Renal pelvis (tissue), 4 donors: Measurements from ENCODE around the gene TRAPPC6A. TPM values are rescaled to one million over a fixed set of nuclear protein-coding genes. Genes with fewer than 3 reads are reported as not detected.
A peak's percentile ranks its signal among the peaks of the same experiment; 100 is the strongest.

ENCODE experiments used
- DNase-seq: peaks from one replicate; pipeline ENCODE4 v3.0.0-alpha.2; 2013
- polyA plus RNA-seq, 3 donors: library from polyadenylated mRNA; unstranded; fragments of 120-200 nt; gene quantifications; one replicate each; pipeline ENCODE4 v1.2.1, GENCODE V29; 2013; ENCODE audit not compliant: insufficient read length in 3 of 3

TRAPPC6A gene
- polyA plus RNA-seq, 3 donors, result 42.6 to 52.3 (median 48.0) TPM

DNA sequence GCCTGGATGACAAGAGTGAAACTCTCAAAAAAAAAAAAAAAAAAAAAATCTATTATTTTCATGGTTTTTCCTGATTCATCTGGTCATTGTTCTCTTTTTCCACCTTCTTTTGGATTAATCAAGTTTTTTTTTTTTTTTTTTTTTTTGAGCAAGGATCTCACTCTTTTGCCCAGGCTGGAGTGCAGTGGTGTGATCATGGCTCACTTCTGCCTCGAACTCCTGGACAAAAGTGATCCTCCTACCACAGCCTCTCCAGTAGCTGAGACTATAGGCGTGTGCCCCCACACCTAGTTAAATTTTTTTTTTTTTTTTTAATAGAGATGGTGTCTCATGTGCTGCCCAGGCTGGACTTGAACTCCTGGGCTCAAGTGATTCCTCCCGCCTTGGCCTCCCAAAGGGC lies 28.3 kb upstream of the TRAPPC6A start:
- DNase-seq, result no peak

- DNase-seq, result no peak
Measured at GRCh38 chr19:45205810-45206209, 27.8 kb upstream of the TRAPPC6A start.

DNA sequence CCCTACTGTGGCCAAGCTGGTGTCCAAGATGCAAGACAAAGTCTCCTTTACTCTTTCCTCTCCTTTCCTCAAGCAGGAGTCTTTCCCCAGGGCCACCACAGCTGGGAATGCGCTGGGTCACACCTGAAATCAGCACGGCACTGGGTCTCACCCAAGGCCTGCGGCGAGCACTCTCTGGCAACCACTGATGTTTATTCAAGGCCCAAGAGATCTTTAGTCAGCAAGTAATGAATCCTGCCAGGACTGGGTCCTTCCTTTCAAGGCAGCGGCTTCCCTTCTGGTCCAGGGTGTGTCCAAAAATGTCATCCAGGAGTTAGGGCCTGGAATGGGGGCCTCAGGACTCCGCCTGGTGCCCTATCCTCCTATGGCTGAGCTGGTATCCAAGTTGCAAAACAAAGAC lies 24.6 kb upstream of the TRAPPC6A start:
- DNase-seq, result no peak

GRCh38 chr19:45200568-45200967 lies 22.5 kb upstream of the TRAPPC6A start:
- DNase-seq, result peak; percentile 34

DNA sequence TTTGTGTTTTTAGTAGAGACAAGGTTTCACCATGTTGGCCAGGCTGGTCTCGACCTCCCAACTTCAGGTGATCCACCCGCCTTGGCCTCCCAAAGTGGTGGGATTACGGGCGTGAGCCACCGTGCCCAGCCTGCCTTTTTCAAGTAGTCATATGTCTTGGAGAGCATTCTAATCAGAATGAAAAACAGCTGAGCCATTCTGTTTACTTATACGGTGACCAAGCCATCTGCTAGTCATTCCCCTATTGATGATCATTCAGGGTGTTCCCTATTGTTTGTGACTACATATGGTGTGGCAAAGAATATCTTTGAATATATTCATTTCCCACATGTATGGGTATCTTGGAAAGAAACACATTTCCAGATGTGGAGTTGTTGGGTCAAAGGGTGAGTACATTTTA lies 17.7 kb upstream of the TRAPPC6A start:
- DNase-seq, result no peak

GRCh38 chr19:45191375-45191774 lies 13.3 kb upstream of the TRAPPC6A start:
- no peak for DNase-seq

GRCh38 chr19:45189971-45190370 lies 11.9 kb upstream of the TRAPPC6A start:
- no peak for DNase-seq

- peak; percentile 42 for DNase-seq
Measured at GRCh38 chr19:45187421-45188100, 9.5 kb upstream of the TRAPPC6A start.

DNA sequence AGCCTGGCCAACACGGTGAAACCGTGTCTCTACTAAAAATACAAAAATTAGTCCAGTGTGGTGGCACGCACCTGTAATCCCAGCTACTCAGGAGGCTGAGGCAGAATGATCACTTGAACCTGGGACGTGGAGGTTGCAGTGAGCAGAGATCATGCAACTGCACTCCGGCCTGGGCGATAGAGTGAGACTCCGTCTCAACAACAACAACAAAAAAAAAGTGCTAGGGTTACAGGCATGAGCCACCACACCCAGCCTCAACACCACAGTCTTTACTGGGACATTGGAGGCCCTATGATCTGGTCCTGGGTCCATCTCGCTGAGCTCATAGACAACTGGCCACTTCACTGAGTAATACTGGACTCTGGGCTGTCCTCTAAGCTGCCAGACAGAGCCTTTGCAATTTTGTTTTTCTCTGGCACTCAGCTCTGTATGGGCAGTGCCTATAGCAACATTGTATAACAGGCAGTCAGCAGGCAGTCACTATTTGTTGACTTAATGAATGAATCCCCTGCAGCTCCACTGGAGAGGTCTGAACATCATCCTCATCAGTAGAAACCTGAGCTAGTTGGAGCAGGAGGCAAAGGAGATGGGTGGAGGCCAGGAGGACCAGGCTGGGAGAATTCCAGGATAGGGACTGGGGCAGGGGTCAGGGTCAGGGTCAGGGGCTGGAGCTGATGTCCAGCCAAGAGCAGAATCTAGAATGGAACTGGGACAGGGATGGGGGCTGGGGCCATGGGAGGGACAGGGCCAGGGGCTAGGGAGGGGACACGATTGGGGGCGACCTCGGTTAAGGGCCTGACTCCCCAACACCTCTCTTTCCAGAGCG lies 8.7 kb upstream of the TRAPPC6A start:
- DNase-seq, result no peak

DNA sequence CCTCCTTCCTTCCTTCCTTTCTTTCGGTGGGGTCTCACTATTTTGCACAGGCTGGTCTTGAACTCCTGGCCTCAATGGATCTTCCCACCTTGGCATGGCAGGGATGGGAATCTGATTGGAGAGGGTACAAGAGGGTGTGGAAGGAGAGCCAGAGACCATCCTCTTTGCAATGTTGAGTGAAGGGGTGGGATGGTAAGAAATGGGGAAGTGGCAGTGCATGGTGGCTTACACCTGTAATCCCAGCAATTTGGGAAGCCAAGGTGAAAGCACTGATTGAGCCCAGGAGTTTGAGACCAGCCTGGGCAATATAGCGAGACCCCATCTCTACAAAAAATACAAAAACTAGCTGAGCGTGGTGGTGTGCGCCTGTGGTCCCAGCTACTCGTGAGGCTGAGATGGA lies 6.1 kb upstream of the TRAPPC6A start:
- no peak for DNase-seq

DNA sequence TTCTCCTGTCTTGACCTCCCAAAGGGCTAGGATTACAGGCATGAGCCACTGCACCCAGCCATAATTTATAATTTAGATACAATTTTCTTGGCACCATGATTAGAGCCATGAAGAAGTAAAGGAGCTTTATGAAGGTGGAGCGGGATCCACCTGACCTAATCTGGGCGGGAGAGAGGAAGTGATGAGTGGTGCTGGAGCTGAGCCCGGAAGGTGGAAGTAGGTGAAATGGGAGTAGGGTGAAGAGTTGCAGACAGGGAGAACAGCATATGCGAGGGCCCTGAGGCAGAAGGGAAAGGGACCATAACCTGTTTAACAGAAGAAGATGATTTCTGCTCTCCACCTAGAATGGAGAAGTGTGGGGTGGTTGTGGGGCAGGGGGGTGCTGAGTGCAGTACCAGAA lies 4.7 kb upstream of the TRAPPC6A start:
- DNase-seq, result no peak

DNA sequence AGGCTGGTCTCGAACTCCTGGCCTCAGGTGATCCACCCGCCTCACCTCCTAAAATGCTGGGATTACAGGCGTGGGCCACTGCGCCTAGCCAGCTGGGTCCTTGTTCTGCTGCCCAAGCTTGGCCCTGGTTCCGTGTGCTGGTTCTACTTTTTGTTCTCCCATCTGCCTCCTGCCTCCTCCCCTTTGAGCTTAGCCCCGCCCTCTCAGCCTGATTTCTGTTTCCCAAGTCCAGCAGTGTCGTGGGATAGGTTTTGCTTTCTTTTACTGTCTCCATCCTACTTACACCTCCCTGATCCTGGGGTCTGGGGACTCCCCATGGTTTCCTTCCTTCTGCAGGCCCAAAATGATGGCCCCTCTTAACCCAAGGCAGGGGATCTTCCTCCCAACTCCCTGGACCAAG lies 2.9 kb upstream of the TRAPPC6A start:
- DNase-seq, result no peak

GRCh38 chr19:45179892-45180370 lies 1.9 kb upstream of the TRAPPC6A start:
- DNase-seq, result no peak

DNA sequence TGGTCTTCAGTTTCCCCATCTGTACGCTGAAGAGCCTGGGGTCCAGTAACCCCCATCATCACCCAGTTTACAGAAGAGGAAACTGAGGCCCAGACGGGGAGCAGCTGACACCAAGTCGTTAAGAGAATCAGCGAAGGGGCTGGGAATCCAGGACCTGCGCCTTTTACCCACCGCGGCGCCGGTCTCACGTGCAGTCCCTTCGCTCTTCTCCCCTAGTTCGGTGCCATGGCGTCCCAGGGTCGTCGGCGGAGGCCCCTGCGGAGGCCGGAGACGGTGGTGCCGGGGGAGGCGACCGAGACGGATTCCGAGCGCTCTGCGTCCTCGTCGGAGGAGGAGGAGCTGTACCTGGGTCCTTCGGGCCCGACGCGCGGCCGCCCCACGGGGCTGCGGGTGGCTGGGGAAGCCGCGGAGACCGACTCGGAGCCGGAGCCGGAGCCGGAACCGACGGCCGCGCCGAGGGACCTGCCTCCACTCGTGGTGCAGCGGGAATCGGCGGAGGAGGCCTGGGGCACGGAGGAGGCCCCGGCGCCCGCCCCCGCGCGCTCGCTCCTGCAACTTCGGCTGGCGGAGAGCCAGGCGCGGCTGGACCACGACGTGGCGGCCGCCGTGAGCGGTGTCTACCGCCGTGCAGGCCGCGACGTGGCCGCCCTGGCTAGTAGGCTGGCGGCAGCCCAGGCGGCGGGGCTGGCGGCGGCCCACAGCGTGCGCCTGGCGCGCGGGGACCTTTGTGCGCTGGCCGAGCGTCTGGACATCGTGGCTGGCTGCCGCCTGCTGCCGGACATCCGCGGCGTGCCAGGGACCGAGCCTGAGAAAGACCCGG lies 1.2 kb upstream of the TRAPPC6A start:
- DNase-seq, result peak; percentile 24

- DNase-seq, result peak; percentile 100
Measured at GRCh38 chr19:45178262-45179071, 430 bp upstream of the TRAPPC6A start, which contains the start of gene BLOC1S3. Gene BLOC1S3, plus strand, starts transcription at chr19:45178784. Its CDS starts 513 bp downstream, at chr19:45179297.

DNA sequence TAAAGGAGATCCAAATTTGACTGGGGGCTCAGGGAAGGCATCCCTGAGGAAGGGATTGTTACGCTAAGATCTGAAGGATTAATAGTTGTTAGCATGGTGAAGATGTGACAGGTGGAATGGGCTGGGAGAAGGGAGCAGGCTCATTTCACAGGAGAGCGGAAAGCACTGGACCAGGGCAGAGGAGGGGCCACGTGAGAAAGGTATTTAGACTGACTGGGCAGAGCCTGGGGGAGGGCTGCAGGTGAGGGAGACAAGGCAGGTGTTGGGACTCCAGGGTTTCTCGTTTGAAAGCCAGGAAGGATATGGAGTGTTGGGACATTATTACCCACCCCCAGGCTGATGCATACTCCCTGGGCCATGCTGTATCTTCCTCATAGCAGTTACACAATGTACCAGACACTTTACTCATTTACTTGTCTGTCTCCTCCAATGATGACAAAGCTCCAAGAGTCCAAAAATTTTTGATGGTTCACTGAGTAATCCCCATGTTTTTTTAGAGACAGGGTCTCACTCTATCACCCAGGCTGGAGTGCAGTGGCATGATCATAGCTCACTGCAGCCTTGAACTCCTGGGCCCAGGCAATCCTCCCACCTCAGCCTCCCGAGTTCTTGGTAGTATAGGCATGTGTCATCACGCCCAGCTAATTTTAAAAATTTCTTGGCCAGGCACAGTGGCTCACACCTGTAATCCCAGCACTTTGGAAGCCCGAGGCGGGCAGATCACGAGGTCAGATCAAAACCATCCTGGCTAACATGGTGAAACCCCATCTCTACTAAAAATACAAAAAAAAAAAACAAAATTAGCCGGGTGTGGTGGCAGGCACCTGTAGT lies 2.3 kb downstream of the TRAPPC6A start:
- peak; percentile 35 for DNase-seq

DNA sequence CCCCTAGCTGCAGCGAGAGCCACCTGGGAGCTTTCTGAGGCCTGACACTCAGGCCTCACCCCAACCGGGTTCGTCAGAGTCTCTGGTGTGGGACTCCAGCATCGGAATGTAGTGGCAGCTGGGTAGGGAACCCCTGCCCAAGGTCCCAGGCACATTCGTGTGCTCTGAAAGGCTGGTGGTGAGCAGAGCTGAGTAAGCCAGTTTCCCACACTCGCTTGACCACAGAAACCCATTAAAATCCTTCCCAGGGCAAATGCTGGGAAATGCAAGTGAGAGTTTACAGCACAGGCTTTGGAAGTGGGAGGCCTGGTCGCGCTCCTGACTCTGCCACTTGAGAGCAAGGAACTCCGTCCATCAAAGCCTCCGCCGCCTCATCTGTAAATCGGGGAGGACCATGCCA lies 4.2 kb downstream of the TRAPPC6A start:
- DNase-seq, result no peak

DNA sequence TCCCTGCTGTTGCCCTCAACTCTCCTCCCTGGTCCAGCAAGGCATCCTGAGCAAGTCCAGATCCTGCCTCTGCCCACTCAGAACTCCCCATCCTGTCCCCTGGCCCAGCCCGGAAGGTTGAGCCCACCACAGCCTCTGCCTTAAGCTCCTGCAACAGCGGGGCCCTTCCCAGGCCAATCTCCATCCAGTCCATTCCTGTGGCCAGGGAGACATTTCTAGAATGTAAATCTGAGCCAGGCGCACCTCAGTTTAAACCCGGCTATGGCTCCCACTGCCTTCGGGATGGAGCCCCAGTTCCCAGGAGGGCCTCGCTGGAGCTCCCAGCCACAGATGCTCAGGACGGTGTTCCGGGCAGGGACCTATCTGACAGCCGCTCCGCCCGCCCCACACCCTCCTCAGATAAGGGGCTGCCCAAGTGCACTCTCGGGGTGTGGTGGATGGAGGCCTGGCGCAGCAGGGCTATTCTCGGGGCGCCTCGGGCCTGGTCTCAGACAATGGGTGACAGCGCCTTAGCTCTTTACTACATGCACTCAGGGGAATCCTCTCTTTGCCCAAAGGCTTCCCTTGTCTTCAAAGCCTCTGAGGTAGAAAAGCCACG lies 5.3 kb downstream of the TRAPPC6A start:
- DNase-seq, result no peak

DNA sequence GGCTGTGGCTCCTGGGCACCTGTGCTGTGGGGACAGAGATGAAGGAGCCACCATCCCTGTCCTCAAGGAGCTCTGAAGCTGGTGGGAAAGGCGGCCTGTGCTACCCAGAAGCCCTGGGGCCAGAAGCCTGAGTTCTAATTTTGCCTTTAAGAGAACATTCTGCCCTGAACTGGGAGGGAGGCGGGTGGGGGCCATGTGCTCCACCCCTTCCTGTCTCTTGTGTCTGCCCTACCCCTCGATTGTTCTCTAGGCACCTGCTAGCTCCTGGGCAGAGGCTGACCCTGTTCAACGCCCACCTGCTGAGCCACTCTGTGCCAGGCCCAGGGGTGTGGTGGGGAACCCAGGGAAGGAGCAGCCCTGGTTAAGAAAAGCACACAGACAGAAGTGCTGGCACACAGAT lies 5.9 kb downstream of the TRAPPC6A start:
- DNase-seq, result no peak

DNA sequence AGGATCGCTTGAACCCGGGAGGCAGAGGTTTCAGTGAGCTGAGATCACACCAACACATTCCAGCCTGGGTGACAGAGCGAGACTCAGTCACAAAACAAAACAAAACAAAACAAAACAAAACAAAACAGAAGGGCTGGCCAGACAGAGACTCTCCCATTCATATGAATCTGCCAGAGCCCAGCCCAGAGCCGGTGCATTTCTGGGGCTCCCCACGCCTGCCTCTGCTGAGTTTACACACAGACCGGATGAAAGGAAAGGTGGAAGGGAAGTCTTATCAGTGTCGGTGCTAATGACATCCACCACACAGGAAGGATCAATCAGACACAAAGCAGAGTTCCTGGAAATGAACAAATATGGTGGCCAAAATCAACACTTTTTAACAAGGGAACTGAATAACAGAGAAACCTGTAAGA lies 6.8 kb downstream of the TRAPPC6A start:
- no peak for DNase-seq
